OCI-LY1 (cell line): ENCODE results near the gene SYNCRIP.

ENCODE experiments used
- H2AFZ ChIP-seq: fragments of 200-600 bp; sonication (generic), shearing (Covaris generic); 2 replicates; pipeline ENCODE4 v1.6.0; 2014; ENCODE audit warnings: antibody characterized with exemption, mild to moderate bottlenecking, low read length
- H3F3A ChIP-seq: fragments of 200-600 bp; sonication (generic), shearing (Covaris generic); 2 replicates; pipeline ENCODE4 v1.6.0; 2014; ENCODE audit warnings: mild to moderate bottlenecking, antibody characterized with exemption, low read length, moderate library complexity; ENCODE audit not compliant: insufficient read depth
- H3K27ac ChIP-seq: fragments of 200-600 bp; sonication (generic); 2 replicates; pipeline ENCODE4 v1.5.1; 2014; ENCODE audit warnings: low read length, mixed run types, mild to moderate bottlenecking, low read depth; ENCODE audit not compliant: poor library complexity, severe bottlenecking
- H3K27me3 ChIP-seq: fragments of 200-600 bp; sonication (generic); 2 replicates; pipeline ENCODE4 v1.6.0; 2014; ENCODE audit warnings: antibody characterized with exemption, mild to moderate bottlenecking, low read length, moderate library complexity; ENCODE audit not compliant: insufficient read depth
- H3K36me3 ChIP-seq: fragments of 200-600 bp; sonication (generic); 2 replicates; pipeline ENCODE4 v1.6.1; 2014; ENCODE audit warnings: mild to moderate bottlenecking, antibody characterized with exemption, low read length, moderate library complexity, mixed read lengths; ENCODE audit not compliant: insufficient read depth
- H3K4me1 ChIP-seq: fragments of 200-600 bp; sonication (generic); 2 replicates; pipeline ENCODE4 v1.5.1; 2014; ENCODE audit warnings: mild to moderate bottlenecking, low read length, moderate library complexity; ENCODE audit not compliant: insufficient read depth, severe bottlenecking
- H3K4me2 ChIP-seq: fragments of 200-600 bp; sonication (generic), shearing (Covaris generic); 2 replicates; pipeline ENCODE4 v1.6.1; 2014; ENCODE audit warnings: low read length
- H3K4me3 ChIP-seq: fragments of 200-600 bp; sonication (generic); 2 replicates; pipeline ENCODE4 v1.5.1; 2014; ENCODE audit warnings: low read length, low read depth, mild to moderate bottlenecking, mixed read lengths; ENCODE audit not compliant: poor library complexity, severe bottlenecking
- H3K79me2 ChIP-seq: fragments of 200-600 bp; shearing (Covaris generic); 2 replicates; pipeline ENCODE4 v1.6.1; 2016; ENCODE audit warnings: mixed run types, low read length, mixed read lengths; ENCODE audit not compliant: insufficient read depth
- H3K9ac ChIP-seq: fragments of 200-600 bp; sonication (generic), shearing (Covaris generic); 2 replicates; pipeline ENCODE4 v1.6.1; 2014; ENCODE audit warnings: mild to moderate bottlenecking, low read length, mixed read lengths
- H3K9me2 ChIP-seq: fragments of 200-600 bp; sonication (generic), shearing (Covaris generic); 2 replicates; pipeline ENCODE4 v1.6.1; 2014; ENCODE audit warnings: low read depth, mild to moderate bottlenecking, low read length, mixed read lengths
- H3K9me3 ChIP-seq: fragments of 200-600 bp; shearing (Covaris generic); 2 replicates; pipeline ENCODE4 v1.6.1; 2014; ENCODE audit warnings: low read length, mixed read lengths
- H4K20me1 ChIP-seq: fragments of 200-600 bp; sonication (generic), shearing (Covaris generic); 2 replicates; pipeline ENCODE4 v1.6.0; 2016; ENCODE audit warnings: mild to moderate bottlenecking, low read length; ENCODE audit not compliant: insufficient read depth
- EZH2 ChIP-seq: fragments of 200-600 bp; sonication (generic), shearing (Covaris generic); IDR thresholded peaks from 2 replicates; pipeline ENCODE4 v1.8.0; 2017; ENCODE audit warnings: borderline replicate concordance, mixed run types, mild to moderate bottlenecking, antibody characterized with exemption, low read length, moderate library complexity, mixed read lengths
- TF ChIP-seq, protein P1 (sequence below): fragments of 200-600 bp; sonication (generic), shearing (Covaris generic); IDR thresholded peaks from 2 replicates; pipeline ENCODE4 v1.5.1; 2017; ENCODE audit warnings: mild to moderate bottlenecking, antibody characterized with exemption, low read length, moderate library complexity, mixed read lengths

Gene SYNCRIP

DNA sequence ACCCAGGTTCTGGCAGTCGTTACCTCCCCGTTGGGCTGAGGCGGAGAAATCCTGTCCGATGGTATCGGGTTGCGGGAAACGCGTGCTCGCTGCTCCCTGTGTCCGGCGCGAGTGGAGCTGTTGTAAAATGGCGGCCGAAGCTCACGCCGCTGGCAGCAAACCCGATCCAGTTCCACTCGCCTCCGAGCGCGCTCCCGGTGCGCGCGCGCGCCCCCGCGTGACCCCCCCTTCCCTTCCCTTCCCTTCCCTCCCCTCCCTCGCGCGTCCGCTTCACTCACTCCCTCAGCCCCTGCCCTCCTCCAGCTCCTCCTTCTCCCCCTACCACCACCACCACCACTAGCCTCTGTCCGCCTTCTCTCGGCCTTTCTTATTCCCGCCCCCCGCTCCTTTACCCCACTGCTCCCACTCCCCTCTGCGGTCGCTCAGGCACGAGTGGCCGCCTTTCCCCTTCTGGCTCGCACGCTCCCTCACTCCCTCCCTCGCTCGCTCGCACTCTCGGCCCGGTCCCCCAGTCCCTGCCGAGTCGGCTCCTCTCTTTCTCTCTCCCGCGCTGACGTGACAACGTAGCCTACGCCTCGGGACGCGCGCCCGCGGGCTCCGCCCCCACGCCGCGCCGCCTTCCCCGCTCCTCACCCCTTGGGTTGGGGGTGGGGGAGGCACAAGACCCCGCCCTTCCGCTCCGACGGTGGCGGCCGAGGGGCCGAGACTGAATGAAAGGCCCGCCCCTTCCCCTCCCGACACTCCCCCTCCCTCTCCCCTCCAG lies at the start of gene SYNCRIP:
Gene SYNCRIP, minus strand, starts transcription at position 113 of the 763 bp plus-strand sequence. CDS start 1,447 bp downstream, outside the sequence.
- Histone ChIP-seq H3K36me3 (peaks cover 47% of the 10 kb centered on the region), H2AFZ (no peak within 1 kb of the TSS), H3K9me2 (no peaks in the 10 kb centered on the region), H3K9me3 (no peaks in the 10 kb centered on the region), H3K27me3 (no peaks in the 10 kb centered on the region), H3K4me2 (peak within 1 kb of the TSS; percentile 81), H3K4me1 (peaks cover 32% of the 10 kb centered on the region), H3F3A (no peaks in the 10 kb centered on the region), H4K20me1 (no peaks in the 10 kb centered on the region; the same call in 1 of the 2 replicates), H3K79me2 (peaks cover 48% of the 10 kb centered on the region), H3K9ac (peak within 1 kb of the TSS; percentile 100), H3K4me3 (peak within 1 kb of the TSS; percentile 95), H3K27ac (peak within 1 kb of the TSS; percentile 91)
- TF ChIP-seq, protein P1, sequence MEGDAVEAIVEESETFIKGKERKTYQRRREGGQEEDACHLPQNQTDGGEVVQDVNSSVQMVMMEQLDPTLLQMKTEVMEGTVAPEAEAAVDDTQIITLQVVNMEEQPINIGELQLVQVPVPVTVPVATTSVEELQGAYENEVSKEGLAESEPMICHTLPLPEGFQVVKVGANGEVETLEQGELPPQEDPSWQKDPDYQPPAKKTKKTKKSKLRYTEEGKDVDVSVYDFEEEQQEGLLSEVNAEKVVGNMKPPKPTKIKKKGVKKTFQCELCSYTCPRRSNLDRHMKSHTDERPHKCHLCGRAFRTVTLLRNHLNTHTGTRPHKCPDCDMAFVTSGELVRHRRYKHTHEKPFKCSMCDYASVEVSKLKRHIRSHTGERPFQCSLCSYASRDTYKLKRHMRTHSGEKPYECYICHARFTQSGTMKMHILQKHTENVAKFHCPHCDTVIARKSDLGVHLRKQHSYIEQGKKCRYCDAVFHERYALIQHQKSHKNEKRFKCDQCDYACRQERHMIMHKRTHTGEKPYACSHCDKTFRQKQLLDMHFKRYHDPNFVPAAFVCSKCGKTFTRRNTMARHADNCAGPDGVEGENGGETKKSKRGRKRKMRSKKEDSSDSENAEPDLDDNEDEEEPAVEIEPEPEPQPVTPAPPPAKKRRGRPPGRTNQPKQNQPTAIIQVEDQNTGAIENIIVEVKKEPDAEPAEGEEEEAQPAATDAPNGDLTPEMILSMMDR: no peak

DNA sequence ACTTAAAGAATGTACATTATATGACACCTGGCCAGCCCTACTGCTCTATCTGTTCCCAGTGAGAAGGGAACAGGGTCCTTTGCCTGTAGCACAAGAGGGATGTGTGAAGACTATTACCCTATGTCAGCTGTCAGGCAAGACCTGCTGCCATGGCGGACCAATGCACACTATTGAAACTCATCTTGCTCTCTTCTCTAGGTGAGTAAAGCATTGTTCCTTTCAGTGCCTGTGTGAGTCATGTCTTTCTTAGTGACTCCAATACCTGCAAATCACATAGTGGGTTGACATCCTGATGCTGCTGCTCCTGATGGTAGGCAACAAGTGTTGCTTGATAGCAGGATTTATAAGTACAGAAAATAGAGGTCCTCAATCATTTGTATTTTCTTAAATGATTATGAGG lies 48.8 kb upstream of the SYNCRIP start:
- H3K27ac ChIP-seq: no peak overlapping the region
- no peaks in the 10 kb centered on the region for H3K9me2 ChIP-seq
- H2AFZ ChIP-seq: no peak overlapping the region
- H3K9ac ChIP-seq: no peak overlapping the region
- no peak overlapping the region for H3K4me3 ChIP-seq
- H3K4me1 ChIP-seq: no peaks in the 10 kb centered on the region
- H4K20me1 ChIP-seq: no peaks in the 10 kb centered on the region
- TF ChIP-seq, protein P1: no peak
- no peak for TF ChIP-seq EZH2
- no peaks in the 10 kb centered on the region for H3K36me3 ChIP-seq
- H3K27me3 ChIP-seq: no peaks in the 10 kb centered on the region
- H3K79me2 ChIP-seq: no peaks in the 10 kb centered on the region
- H3K9me3 ChIP-seq: no peaks in the 10 kb centered on the region
- H3F3A ChIP-seq: no peaks in the 10 kb centered on the region
- H3K4me2 ChIP-seq: no peak overlapping the region

DNA sequence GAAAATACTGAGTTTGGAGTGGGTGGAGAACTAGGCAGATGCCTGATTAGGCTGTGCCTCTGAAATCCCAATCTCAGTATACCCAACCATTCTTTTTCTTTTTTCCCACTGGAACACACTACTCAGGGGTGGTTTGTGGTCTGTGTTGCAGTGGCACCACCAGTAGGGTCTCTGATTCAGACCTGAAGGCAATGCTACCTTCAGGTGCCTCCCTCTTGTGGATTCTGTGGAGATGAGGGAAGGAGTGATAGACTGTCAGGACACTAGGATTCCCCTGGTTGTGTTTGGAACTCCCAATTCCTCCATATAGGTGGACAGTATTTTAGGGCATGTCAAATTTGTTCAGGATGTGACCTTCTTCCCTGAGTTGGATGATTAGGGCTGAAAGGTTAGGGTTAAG lies 47.4 kb upstream of the SYNCRIP start:
- Histone ChIP-seq H3K79me2 (no peaks in the 10 kb centered on the region), H4K20me1 (no peaks in the 10 kb centered on the region), H2AFZ (no peak overlapping the region), H3K4me1 (no peaks in the 10 kb centered on the region), H3K27me3 (no peaks in the 10 kb centered on the region), H3K27ac (no peak overlapping the region), H3K36me3 (no peaks in the 10 kb centered on the region), H3K9me3 (no peaks in the 10 kb centered on the region), H3F3A (no peaks in the 10 kb centered on the region), H3K4me2 (no peak overlapping the region), H3K9ac (no peak overlapping the region), H3K9me2 (no peaks in the 10 kb centered on the region), H3K4me3 (no peak overlapping the region)
- no peak for TF ChIP-seq EZH2
- TF ChIP-seq, protein P1: no peak
